Erythroblast (primary cell): ENCODE results near the gene E2F7.

Experiments
- DNase-seq, 2 experiments: peaks; one replicate each; lab custom pipeline; 2025; lab: John Stamatoyannopoulos, UW
- GATA1 ChIP-seq: IDR thresholded peaks from 2 replicates; pipeline ENCODE4 v1.6.1; 2011; ENCODE audit warnings: low read depth, mild to moderate bottlenecking, control low read depth, low read length, moderate library complexity
- POLR2A ChIP-seq: IDR thresholded peaks from 2 replicates; pipeline ENCODE4 v1.6.1; 2011; ENCODE audit warnings: mild to moderate bottlenecking, low read length

The E2F7 gene

GRCh38 chr12:76980196-76980595, 85.2 kb downstream of the E2F7 start:
- no peak for DNase-seq
- TF ChIP-seq POLR2A, result no peak
- no peak for TF ChIP-seq GATA1

DNA sequence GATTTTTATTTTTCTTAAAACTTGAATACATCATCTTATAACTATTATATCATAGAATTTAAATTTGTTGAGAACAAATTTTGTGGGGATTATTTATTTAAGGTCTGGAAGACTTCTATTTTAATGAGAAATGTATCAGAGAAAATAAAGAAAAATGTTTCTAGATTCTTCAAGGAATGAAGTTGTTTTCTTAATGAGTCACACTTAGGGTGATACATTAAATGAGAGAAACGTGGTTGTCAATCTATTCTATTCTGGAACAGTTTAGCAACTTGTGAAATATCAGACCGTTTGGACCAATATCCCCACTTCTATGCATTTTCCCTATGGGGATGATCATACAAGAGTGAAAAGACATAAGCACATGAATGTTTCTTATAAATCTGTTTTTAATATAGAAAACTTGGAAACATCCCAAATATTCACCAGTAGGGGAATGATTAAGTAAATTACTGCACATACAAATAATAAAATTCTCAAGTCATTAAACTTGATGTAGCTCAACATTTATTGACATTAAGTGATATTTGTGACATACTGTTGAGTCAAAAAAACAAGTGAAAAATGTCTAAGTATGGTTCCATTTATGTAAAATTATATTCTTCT, 88.5 kb downstream of the E2F7 start:
- no peak for DNase-seq

More for the DNA sequence above, 88.5 kb downstream of the E2F7 start:
- TF ChIP-seq GATA1, result no peak
- TF ChIP-seq POLR2A, result no peak
